OCI-LY7 (cell line): ENCODE measurements around the gene MSRB3.

ENCODE experiments used
- CTCF ChIP-seq: fragments of 200-600 bp; sonication (generic); conservative IDR thresholded peaks from 2 replicates; pipeline ENCODE4 v1.5.1; 2014; ENCODE audit warnings: mild to moderate bottlenecking, antibody characterized with exemption, low read length, moderate library complexity, mixed read lengths
- EZH2phosphoT487 ChIP-seq: fragments of 200-600 bp; sonication (generic); IDR thresholded peaks from 2 replicates; pipeline ENCODE4 v1.6.1; 2018; ENCODE audit warnings: low read depth, borderline replicate concordance, mild to moderate bottlenecking, mixed run types, antibody characterized with exemption, low read length, moderate library complexity, mixed read lengths

GRCh38 chr12:65501093-65501621, 222.7 kb downstream of the MSRB3 start:
- TF ChIP-seq CTCF (no peak), EZH2phosphoT487 (no peak)
